ENCODE results near the gene MACIR.
A peak's percentile ranks its signal among the peaks of the same experiment; 100 is the strongest.

Gene MACIR

DNA sequence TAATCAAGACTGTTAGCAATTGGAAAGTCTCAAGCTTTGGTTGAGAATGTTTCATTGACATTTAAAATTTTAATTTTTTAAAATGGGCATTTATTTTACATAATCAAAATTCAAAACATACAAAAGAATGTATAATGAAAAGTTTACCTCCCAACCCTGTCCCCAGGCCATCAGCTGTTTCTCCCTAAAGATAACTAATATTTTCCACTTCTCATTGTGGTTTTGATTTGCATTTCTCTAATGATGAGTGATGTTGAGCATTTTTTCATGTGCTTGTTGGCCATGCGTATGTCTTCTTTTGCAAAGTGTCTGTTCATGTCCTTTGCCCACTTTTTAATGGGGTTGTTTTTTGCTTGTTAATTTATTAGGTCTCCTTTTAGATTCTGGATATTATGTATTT, 11.4 kb upstream of the MACIR start:
- DNase-seq = no peak

DNA sequence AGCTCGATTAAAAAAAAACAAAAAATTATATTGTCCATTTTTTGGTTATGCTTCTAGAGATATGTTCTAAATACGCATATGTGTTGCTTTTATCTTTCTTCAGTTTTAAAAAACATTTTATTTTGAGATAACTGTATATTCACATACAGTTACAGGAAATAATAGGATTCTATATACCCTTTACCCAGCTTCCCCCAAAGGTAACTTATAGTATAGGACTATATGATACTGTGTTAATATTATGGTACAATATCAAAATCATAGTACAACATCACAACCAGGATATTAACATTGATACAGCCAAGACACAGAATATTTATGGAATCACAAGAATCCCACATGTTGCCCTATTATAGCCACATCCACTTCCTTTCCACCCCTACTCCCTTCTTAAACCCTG, 9.5 kb upstream of the MACIR start:
- no peak for DNase-seq

GRCh38 chr5:103254921-103255320, 3.6 kb upstream of the MACIR start:
- no peak for DNase-seq

DNA sequence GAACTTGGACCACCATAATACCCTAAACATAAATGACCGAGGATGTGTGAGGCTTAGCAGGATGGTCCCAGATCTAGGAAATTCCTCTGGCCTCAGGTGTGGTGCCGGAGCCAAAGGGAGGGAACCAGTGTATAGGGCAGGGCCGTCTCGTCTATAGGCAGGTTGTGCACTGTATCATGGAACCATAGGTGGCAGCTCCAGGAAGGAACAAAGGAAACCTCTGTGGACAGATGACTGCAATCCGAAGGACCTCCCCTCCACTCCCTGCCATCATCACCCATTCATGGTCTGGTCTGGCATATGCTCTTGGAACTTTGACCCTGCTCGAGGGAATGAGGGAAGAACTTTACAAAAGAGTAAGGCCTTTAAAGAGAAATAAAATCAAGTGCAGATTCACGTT, 2.9 kb upstream of the MACIR start:
- no peak for DNase-seq

DNA sequence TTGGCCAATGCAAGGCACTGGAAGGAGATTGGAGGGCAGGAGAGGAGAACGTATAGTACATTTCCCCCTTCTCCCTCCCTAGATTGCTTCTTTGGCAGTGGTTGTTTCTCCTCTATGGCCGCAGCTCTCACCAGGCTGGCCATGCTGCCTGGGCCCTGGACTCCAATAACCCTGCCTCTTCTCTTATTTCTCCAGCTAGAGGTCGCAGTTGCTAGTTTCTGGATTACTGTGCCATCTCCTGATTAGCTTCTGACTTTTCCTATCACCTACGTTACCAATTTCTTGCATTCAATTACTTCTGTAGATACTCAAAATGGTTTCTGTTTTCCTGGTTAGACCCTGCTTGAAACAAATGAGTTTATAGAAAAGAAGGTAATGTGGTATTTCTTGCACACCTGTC, 2.4 kb upstream of the MACIR start:
- DNase-seq = no peak

- peak; percentile 66 for DNase-seq
Measured at GRCh38 chr5:103258957-103259704, 568 bp downstream of the MACIR start.

DNA sequence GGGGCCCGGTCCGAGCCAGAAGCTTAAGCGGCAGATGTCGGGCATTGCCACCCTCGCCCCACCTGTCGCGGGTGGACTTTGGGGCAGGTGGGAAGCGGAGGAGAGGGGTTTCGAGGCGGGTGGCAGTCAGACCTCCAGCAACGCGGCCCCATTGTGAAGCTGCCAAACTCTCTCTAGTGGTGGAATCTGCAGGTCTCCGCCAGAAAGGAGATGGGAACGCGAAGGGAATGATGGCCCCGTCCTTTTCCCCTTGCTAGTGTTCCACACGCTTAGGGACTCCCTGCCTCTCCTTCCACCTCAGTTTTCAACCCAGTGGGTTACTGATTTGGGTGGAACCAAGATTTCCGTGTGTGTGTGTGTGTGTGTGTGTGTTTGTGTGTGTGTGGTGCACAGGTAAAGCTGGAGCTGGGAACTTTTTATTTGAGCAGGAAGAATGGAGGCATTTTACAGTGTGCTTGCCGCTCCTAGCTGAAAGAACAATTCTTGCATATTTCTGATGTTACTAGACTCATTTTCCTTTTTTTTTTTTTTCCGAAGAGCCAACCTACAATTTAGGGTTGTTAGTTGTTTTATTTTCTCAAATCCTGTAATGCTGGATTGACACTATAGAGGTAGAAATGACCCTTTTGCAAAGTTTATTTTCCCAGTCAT, 1.3 kb downstream of the MACIR start:
- DNase-seq = peak; percentile 3

GRCh38 chr5:103260951-103261350, 2.4 kb downstream of the MACIR start:
- no peak for DNase-seq

DNA sequence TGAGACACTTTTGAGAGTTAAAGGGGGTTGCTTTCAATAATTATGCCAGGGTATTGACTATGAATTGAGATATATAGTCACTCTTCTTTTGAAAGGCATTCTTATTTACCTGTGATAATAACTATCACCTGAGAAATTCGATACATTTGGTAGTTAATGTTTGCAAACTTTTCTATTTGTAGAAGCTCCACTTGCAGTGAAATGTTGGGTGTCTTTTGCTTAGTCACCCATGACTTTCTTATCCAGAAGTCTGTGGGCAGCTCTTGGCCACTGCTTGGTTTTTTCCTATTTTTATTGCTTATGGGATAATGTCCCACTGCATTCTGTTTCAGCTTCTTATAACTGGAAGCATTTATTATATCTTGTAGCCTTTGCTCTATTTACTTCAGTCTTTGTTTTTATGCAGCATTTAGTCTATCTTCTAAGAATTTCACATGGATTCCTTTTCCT, 3.9 kb downstream of the MACIR start:
- no peak for DNase-seq

DNA sequence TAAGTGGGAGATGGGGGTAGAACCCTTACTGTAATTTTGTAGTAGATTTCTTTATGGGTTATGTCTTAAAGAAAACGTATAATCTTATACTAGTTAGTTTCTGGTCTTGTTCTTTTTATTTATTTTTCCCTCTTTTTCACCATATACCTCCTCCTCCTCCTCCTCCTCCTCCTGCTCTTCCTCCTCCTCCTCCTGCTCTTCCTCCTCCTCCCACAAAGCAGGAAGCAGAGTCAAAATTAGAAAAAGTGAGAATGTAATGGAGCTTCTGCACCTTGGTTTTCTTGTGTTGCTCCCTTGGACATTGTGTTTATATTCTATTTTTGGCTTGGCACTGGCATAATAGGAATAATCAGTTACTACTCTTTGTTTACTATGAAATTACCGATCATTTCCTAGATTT, 4.5 kb downstream of the MACIR start:
- DNase-seq = no peak

GRCh38 chr5:103264508-103264907, 5.9 kb downstream of the MACIR start:
- no peak for DNase-seq

GRCh38 chr5:103270581-103270980, 12.0 kb downstream of the MACIR start:
- no peak for DNase-seq

DNA sequence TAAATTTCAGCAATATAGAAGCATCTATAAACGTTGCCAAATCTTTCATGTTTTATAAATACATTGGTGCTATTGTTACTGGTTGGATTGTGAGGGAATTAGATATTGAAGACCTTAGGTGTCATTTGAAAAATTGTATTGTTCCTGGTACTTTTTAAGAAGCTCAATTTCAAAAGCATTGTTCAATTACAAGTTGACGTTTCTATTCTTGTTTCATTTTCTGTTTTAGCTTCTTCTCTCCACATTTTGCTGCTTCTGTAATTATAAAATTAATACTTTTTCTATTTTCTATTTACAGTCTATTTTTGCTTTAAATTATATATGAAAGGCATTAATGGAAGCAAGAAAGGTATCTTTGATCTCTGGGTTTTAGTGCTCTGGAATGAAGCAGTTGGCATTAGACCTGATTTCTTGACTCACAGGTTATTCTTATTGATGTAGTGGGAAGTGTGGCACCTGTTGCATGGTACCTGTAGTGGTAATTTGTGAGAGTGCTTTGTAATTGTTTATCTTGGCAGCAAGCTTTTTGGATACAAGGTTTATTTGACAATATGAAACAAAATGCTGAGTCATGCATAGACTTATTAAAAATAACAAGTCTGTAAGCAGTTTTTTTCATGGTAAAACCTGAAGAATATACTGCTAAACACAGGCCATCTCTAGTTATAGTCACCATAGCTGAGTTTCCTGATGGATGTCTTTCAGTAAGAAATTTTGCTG, 13.2 kb downstream of the MACIR start:
- no peak for DNase-seq

DNA sequence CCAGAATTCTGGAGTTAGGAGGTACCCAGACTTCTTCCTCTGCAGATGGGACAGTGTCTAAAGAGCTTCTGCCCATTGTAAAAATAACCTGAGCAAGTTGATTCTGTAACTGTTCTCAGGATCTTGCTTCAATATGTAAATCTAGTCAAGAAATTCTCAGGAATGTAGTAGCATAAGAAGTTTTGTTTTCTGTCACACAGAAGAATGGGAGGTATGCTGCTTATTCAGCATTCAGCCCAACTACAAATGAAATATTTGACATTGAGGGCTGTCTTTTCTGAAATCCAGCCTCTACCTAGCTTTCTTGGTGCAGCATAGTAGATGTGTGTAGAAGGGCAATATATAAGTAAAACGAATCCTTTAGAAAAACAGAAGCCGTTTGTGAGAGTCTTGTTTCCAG, 13.8 kb downstream of the MACIR start:
- DNase-seq = no peak

GRCh38 chr5:103273952-103274351, 15.4 kb downstream of the MACIR start:
- DNase-seq = no peak

DNA sequence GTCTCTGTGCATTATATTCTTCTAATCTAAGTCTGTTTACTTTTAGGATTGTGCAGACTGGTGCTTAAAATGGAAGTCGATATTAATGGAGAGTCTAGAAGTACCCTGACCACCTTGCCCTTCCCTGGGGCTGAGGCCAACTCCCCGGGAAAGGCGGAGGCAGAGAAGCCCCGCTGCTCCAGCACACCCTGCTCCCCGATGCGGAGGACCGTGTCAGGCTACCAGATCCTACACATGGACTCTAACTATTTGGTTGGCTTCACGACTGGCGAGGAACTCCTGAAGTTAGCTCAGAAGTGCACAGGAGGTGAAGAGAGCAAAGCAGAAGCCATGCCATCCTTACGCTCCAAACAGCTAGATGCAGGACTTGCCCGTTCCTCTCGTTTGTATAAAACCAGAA, 17.3 kb downstream of the MACIR start:
- DNase-seq = no peak

DNA sequence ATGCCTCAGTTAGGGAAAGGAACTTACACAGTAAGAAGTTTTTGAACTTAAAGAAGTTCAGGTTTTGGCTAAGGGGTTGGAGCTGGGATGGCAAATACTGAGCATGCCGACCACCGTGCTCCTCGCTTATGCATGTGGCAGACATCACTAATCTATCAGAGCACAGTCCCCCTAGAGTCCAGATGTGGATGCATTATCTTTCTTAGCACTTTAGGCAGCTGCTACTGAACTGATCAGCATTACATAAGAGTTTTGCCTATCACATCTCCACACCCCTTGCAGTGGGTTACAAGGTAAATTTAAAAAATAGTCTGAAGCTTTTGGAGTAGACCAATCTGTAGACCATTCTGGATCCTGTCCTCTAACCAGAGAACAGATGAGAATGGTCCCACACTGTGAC, 22.4 kb downstream of the MACIR start:
- DNase-seq = no peak

DNA sequence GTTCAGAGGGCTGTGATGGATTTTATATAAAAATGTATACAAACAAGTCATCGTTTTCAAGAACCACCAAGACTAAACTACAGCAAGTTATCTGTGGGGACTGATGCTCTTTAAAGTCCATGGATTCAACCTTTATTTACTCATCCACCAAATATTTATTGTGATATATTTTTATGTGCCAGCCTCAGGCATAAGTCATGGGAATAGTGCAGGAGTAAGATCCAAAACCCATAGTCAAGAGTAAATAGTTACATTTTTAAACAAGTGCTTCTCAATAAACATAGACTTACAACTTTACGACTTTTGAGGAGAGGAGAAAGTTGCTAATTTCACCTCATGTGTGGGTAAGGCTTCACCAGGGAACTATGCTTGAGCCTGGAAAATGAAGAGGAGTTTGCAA, 24.6 kb downstream of the MACIR start:
- DNase-seq = no peak

DNA sequence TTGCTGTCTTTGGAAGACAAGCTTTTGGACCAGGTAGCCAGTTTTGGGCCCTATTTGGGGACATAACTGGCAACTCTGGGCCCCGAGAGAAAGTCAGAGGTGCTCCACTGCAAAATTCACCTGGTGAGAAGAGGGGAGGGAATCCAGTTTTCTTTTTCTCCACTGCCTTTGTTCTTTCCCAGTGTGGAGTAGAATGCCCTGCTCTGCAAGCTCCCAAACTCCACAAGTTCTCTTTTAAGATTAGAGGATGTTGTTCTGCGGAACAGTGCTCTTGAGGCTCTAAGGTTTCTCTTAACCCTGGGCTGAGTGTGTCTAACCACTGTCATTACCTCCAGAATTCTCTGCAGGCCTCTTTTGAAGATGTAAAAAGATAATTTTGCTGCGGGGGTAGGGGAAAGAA, 25.3 kb downstream of the MACIR start:
- DNase-seq = no peak

GRCh38 chr5:103286622-103287021, 28.1 kb downstream of the MACIR start:
- no peak for DNase-seq

- no peak for DNase-seq
Measured at GRCh38 chr5:103289024-103289423, 30.5 kb downstream of the MACIR start.

- DNase-seq = no peak
Measured at GRCh38 chr5:103290846-103291245, 32.3 kb downstream of the MACIR start.

GRCh38 chr5:103291606-103292005, 33.0 kb downstream of the MACIR start:
- DNase-seq = no peak

GRCh38 chr5:103293099-103293498, 34.5 kb downstream of the MACIR start:
- DNase-seq = no peak
